Esophagus mucosa (tissue), 1 donor: Measurements from ENCODE around the gene NRL. TPM values are rescaled to one million over a fixed set of nuclear protein-coding genes. Genes with fewer than 3 reads are reported as not detected.
"Not testable (repeated sequence)": the region's sequence is repeated elsewhere in the genome, so short reads cannot be mapped to it uniquely, and the experiment has no call there.

Experiments
- ATAC-seq: fragments of 200-7000 bp; cut with Tn5 transposase; one replicate; pipeline ENCODE4 v1.9.1; 2020
- total RNA-seq: library from RNA; stranded (reverse); gene quantifications from one replicate; pipeline ENCODE4 v1.2.4, GENCODE V29; 2023
- donor health status: DM: yes; HTN: yes; CAD: no.

NRL gene
- total RNA-seq, 1 donor from 2014 or later: 1.1 TPM

DNA sequence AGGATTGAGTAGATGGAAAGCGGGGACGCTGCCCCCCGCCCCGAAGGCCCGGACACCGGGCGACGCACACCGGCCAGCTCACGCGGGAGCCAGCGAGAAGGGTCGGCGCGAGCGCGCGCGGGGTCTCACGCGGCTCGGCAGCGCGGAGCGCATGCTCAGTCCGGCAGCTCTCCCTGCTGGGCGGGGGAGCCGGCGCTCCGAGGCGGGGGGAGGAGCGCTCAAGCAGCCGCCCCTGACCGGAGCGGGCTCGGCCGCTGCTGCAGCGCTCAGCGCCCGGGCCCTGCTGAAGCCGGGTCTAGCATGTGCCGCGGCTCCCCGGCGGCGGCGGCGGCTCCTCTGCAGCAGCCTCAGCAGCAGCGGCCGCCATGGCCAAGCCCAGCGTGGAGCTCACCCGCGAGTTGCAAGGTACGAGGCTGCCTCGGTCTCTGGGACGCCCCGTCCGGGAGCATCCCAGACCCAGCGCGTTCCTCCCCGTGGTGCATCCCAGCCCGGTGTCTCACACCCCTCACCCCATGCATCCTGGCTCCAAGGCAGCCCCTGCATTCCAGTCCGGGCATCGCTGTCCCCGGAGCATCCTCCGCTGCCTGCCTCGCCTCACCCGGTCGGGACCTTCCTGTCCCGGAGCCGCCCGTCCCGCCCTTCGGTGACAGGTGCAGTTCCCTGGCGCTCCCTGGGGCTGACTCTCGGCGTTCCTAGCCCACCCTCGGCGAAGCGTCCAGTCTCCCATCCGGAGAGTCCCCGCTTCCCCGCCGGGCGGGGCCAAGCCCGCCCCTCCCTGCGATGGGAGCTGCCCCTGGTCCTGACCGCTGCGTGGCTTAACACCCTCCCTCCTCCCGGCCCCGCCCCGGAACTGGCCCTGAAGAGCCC is 62.7 kb downstream of the NRL start, which contains the start of gene CARMIL3:
Gene CARMIL3, plus strand, starts transcription at position 221 of the 867 bp plus-strand sequence. Its CDS starts 145 bp downstream, at position 366.
- peak; percentile 74 for ATAC-seq

DNA sequence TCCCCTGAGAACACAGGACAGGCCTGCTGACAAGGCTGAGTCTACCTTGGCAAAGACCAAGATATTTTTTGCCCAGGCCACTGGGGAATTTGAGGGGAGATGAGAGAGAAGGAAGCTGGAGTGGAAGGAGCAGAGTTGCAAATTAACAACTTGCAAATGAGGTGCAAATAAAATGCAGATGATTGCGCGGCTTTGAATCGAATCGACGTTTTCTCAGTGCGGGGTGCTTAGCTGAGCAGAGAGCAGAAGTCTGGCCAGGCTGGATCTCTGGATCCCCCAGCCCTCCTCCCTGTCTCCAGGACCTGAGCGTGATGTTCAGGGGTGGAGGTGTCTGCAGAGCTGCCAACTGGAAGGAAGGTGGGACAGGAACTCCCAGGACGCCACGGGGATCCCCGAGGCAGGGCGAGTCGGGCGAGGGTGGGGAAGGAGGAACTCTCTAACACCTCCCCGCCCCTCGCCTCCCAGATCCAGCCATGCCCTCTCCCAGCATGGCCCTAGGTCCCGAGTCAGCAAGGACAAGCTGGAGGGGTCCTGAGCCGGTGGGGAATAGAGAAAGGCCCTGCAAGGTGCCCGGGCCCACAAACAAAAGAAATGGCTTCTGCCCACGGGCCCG is 63.5 kb downstream of the NRL start:
- no peak for ATAC-seq

- ATAC-seq: not testable (repeated sequence)
Observed at GRCh38 chr14:24050753-24051152, 64.0 kb downstream of the NRL start.

DNA sequence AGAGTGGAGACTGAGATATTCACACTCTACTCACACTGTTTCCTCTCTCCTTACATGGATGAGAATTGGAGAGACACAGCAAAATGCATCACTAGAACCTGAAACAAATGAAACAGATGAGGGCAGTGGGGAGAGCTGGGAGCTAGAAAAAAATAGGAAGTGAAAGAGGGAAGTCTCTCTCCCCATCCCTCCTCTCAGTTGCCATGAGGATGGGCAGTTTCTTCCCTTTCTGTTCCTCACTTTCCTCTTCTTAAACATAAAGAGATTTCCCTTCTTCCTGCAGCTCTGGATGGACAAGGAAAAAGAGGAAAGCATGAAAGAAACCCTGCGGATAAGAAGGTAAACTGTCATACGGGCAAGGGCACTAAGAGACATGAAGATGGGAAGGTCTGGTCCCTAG is 65.7 kb downstream of the NRL start:
- not testable (repeated sequence) for ATAC-seq

- ATAC-seq: no peak
Observed at GRCh38 chr14:24042746-24043145, 72.0 kb downstream of the NRL start.

- no peak for ATAC-seq
Observed at GRCh38 chr14:24040692-24041091, 74.1 kb downstream of the NRL start.

GRCh38 chr14:24038686-24039085 is 76.1 kb downstream of the NRL start:
- no peak for ATAC-seq

DNA sequence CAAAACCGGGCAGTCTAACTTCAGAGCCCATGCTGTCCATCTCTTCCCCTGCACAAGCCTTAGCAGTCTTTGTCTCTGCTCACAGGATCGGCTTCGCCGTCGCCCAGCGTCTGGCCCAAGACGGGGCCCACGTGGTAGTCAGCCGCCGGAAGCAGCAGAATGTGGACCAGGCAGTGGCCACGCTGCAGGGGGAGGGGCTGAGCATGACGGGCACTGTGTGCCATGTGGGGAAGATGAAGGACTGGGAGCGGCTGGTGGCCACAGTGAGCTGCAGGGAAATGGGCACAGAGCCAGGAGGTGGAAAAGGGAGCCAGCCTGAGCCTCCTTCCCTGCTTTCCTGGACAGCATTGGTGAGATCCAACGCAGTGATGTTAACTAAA is 77.1 kb downstream of the NRL start:
- no peak for ATAC-seq

DNA sequence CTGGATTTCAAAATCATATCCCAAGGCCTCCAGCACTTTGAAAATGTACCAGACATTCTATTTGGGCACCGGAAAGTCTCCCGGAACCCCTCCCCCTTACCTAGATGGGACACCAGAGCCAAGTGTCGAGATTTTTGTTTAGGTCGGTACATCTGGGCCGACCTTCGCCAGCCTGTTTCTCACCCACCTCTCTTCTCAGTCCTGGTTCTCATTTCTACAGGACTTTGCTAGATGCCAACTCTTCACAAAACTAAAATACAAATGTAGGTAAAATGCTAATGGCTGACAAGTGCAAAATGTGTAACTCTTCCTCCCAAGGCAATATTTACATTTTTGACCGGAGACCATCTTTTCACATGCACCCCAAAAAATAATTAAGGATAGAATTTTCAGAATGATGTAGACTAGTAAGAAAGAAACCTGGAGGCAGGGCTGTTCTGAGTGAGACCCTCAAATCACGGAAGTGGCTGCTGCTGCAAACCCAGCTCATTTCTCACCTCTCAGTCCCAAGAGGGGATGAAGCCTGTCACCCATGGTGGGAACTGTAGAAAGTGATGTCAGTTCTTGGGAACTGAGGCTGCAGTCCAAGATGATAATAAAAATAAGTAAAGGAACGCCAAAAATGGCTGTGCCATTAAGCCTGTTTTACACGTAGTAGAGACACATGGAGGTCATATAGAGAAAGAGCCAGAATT is 77.6 kb downstream of the NRL start:
- not testable (repeated sequence) for ATAC-seq

DNA sequence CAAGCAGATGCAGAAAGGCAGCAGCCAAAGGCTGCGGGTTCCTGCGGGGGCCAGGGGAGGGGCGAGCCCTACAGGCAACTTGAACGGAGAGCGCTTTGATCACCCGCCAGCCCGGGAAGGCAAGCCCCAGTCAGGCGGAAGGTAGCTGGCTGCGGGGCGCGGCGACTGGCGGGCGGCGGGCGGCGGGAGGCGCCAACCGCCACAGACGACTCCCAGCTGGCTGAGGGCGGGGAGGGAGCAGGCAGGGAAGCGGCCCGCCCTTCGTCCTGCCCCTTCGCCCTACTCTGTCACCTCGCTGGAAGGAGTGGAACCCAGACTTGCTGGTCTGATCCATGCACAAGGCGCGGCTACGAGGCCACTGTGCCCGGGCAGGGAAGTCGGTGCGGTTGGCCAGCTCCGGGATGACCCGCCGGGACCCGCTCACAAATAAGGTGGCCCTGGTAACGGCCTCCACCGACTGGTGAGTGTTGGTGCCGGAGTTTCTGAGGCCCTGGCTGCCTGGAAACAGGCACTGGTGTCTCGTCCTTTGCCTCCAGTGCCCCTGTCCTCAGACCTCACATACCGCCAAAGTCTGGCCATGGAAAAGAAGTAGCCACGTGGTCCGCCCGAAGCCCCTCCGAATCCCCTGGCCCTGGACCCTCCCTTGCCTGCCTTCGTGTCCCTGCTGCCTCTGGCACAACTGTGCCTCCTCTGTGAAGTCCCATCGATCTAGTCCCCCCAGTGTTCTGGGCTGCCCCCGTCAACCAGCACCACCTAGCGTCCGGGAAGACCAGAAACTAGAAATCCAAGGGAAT is 78.4 kb downstream of the NRL start:
- ATAC-seq: peak; percentile 92

- ATAC-seq: peak; percentile 22
Observed at GRCh38 chr14:24035769-24036168, 79.0 kb downstream of the NRL start.

GRCh38 chr14:24032727-24033418 is 81.9 kb downstream of the NRL start:
- ATAC-seq: peak; percentile 58

DNA sequence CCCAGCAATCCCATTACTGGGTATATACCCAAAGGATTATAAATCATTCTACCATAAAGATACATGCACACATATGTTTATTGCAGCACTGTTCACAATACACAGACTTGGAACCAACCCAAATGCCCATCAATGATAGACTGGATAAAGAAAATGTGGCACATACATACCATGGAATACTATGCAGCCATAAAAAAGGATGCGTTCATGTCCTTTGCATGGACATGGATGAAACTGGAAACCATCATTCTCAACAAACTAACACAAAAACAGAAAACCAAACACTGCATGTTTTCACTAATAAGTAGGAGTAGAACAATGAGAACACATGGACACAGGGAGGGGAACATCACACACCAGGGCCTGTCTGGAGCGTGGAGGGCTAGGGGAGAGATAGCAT is 83.4 kb downstream of the NRL start:
- not testable (repeated sequence) for ATAC-seq

DNA sequence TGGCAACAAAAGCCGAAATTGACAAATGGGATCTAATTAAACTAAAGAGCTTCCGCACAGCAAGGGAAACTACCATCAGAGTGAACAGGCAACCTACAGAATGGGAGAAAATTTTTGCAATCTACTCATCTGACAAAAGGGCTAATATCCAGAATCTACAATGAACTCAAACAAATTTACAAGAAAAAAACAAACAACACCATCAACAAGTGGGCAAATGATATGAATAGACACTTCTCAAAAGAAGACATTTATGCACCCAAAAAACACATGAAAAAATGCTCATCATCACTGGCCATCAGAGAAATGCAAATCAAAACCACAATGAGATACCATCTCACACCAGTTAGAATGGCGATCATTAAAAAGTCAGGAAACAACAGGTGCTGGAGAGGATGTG is 85.1 kb downstream of the NRL start:
- ATAC-seq: not testable (repeated sequence)

Other genes starting within 250 kb of the NRL start
- 22.2 TPM for gene DHRS4, start 161.2 kb downstream of the NRL start, total RNA-seq
- 28.8 TPM for gene DHRS4L2, start 126.0 kb downstream of the NRL start, total RNA-seq
- gene CARMIL3, start 62.9 kb downstream of the NRL start, total RNA-seq: 0.48 TPM
- not detected for gene CPNE6, start 43.4 kb downstream of the NRL start, total RNA-seq
- 44.4 TPM for gene PCK2, start 20.6 kb downstream of the NRL start, total RNA-seq
- gene DCAF11, start 172 bp downstream of the NRL start, total RNA-seq: 48.2 TPM
- gene FITM1, start 15.7 kb upstream of the NRL start, total RNA-seq: 0.60 TPM
- gene PSME1, start 21.2 kb upstream of the NRL start, total RNA-seq: 123 TPM
- gene EMC9, start 26.6 kb upstream of the NRL start, total RNA-seq: 19.1 TPM
- gene PSME2, start 31.7 kb upstream of the NRL start, total RNA-seq: 116 TPM
- gene RNF31, start 32.5 kb upstream of the NRL start, total RNA-seq: 39.7 TPM
- 44.2 TPM for gene IRF9, start 46.3 kb upstream of the NRL start, total RNA-seq
- 5.4 TPM for gene REC8, start 57.1 kb upstream of the NRL start, total RNA-seq
- 44.6 TPM for gene IPO4, start 73.9 kb upstream of the NRL start, total RNA-seq
- gene TM9SF1, start 80.5 kb upstream of the NRL start, total RNA-seq: 30.3 TPM
- gene TSSK4, start 90.7 kb upstream of the NRL start, total RNA-seq: not detected
- 49.0 TPM for gene CHMP4A, start 98.5 kb upstream of the NRL start, total RNA-seq
- 9.5 TPM for gene MDP1, start 101.1 kb upstream of the NRL start, total RNA-seq
- gene NEDD8, start 117.4 kb upstream of the NRL start, total RNA-seq: 131 TPM
- gene GMPR2, start 118.0 kb upstream of the NRL start, total RNA-seq: 38.9 TPM
- 97.0 TPM for gene TINF2, start 127.7 kb upstream of the NRL start, total RNA-seq
- gene TGM1, start 148.2 kb upstream of the NRL start, total RNA-seq: 1,652 TPM
- 91.5 TPM for gene RABGGTA, start 156.6 kb upstream of the NRL start, total RNA-seq
- 110 TPM for gene DHRS1, start 184.8 kb upstream of the NRL start, total RNA-seq
- gene NOP9, start 184.9 kb upstream of the NRL start, total RNA-seq: 20.5 TPM
- 27.4 TPM for gene CIDEB, start 193.0 kb upstream of the NRL start, total RNA-seq
- 82.9 TPM for gene LTB4R2, start 195.2 kb upstream of the NRL start, total RNA-seq
- 94.9 TPM for gene LTB4R, start 196.6 kb upstream of the NRL start, total RNA-seq
- 4.5 TPM for gene ADCY4, start 220.1 kb upstream of the NRL start, total RNA-seq
- 10.5 TPM for gene RIPK3, start 225.0 kb upstream of the NRL start, total RNA-seq